Activated gamma-delta T cell treated with anti-CD3 and anti-CD28 coated beads, Interleukin-2, amount 50 U/mL, for 16 hours (primary cell): Measurements from ENCODE around the gene NRIP2.

Experiments used
- DNase-seq: peaks from one replicate; pipeline ENCODE4 v3.0.0-alpha.2; 2020; ENCODE audit warnings: low read depth

NRIP2 gene

DNA sequence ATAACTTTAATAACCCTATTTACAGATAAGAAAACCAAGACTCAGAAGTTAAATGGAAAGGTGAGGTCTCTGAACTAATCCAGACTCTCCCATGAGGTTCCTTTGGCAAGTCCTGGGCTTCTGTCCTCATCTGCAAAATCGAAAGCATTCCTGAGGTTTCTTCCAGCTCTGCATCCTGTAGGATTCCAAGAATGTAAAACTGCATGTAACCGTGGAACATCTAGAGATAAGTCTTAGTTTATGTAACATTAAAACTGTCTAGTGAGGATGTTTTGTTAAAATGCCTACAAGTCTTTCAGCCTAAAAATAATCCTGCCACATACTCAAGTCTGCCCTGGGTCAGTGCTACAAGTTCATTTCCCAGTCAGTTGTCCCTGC is 29.7 kb downstream of the NRIP2 start:
- no peak for DNase-seq

- DNase-seq: no peak
These were observed 30.3 kb downstream of the NRIP2 start for GRCh38 chr12:2804393-2805142.

DNA sequence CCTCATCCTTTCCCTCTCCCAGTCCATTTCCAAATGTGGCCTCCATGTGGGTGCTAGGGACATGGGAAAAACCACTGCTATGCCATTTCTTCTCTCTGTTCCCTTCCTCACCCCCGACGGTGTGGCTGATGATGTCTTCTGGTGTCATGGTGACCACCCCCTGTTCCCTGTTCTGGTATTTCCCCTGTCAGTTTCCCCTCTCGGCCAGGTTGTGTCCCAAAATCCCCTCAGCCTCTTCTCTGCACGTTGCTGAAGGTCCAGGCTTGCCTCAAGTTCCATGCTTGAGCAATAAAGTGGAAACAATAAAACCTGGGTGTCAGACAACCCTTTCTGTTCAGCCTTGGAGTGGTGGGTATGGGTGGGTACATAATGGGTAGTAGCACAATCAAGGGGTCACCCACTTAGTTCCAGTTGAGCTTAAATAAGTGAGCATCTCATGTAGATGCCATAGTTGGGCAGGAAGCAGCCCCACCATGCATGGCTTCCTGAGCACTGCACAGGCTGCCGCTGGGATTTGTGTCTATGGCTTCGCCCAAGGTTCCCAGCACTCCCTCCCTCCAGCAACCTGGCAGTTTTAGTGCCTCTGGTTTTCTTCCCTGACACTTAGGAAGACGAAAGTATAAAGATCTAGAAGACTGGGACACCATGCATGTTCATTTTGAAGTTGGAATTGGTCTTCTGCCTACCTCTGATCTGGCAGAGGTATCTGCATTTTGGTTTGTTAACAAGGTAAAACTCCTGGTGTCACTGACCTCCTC is 31.0 kb downstream of the NRIP2 start:
- no peak for DNase-seq

DNA sequence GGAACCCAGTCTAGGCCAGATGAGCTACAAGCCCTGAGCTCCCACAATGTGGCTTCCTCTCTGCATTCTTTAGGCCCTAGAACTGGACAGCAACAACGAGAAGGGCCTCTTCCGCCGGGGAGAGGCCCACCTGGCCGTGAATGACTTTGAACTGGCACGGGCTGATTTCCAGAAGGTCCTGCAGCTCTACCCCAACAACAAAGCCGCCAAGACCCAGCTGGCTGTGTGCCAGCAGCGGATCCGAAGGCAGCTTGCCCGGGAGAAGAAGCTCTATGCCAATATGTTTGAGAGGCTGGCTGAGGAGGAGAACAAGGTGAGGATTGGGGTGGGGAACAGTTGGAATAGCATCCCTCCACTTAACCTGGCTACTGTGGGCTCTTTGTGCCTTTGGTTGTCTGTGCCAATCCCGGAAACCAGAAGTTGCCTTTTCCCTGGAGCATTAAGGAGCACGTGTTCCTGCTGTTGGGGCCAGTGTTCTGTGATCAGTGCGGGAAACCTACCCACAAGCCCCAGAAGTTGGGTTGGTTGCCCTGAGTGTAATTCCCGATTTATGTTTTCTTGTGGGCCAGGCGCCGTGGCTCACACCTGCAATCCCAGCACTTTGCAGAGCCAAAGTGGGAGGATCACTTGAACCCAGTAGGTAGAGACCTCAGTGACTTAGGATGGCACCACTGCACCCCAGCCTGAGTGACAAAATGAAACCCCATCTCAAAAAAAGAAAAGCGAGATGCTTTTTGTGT is 33.6 kb downstream of the NRIP2 start:
- DNase-seq: no peak

- DNase-seq: no peak
These were observed 34.7 kb downstream of the NRIP2 start for GRCh38 chr12:2800046-2800570.

GRCh38 chr12:2797721-2798418 is 37.0 kb downstream of the NRIP2 start:
- DNase-seq: no peak

GRCh38 chr12:2796187-2796666 is 38.6 kb downstream of the NRIP2 start:
- no peak for DNase-seq

DNA sequence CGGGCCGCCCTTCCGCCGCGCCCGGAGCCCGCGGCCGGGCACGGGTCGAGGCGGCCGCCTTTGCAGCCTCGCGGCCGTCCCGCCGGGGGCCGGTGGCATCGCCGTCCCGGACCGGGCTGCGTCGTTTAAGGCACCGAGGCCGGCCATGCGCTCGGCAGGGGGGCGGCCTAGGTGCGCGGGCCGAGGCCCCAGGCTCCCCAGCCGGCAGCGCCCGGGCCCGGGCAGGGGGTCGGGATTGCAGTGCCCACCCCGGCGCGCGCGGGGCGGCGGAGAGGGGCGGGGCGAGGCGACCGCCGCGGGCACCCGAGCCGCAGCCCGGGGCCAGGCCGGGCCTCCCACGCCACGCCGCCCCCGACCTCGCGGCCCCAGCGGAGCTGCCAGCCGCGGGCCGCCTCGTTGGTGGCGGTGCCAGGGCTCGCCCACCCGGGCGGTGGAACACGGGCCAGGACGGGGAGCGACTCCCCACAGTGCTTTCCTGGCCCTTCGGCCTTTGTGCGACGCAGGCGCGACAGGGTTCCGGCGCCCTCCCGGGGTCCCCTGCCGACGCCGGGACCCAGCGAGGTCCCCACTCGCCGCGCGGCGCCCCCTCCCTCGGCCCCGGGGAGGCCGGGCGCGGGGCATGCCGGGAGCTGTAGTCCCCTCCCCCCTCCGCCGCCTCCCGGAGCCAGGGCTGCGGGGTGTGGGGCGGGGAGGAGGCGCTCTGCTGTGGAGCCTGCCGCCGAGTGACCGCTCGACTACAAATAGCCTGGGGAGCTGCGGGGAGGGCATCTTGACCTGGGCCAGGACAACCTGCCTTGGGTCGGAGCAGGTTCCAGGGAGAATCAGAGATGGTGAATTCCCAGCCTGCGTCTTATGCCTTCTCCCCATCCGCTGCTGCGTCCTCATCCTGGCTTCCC is 39.3 kb downstream of the NRIP2 start:
- peak; percentile 54 for DNase-seq

- peak; percentile 81 for DNase-seq
These were observed 40.0 kb downstream of the NRIP2 start, which contains the start of gene FKBP4 for GRCh38 chr12:2794736-2795289. Gene FKBP4, plus strand, starts transcription at chr12:2794970. Its CDS starts 170 bp downstream, at chr12:2795140.

DNA sequence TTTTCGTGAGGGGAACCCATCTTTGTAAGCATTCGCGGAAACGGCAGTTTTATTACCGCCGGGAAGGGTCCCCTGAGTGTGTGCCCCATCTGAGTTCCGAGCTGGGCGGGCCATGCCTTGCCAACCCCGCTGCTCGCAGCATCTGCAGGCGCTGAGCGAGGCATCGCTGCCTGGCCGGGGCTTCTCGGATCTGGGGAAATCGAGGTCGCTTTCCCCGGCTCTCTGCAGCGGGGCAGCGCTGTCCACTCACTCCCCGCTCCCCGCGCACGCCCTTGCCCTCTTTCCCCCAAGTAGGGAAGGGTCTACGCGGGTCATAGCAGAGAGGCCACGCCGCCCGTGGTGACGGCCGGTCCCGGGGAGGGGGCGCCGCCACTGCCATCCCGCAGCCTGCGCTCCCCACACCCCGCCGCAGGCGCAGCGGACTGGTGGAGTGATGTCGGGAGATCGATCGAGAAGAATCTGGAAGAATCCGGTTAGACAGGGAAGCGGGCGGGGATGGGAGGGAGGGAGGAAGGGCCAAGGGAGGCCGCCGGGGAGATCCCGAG is 40.6 kb downstream of the NRIP2 start:
- no peak for DNase-seq

GRCh38 chr12:2793561-2793960 is 41.3 kb downstream of the NRIP2 start:
- DNase-seq: no peak

DNA sequence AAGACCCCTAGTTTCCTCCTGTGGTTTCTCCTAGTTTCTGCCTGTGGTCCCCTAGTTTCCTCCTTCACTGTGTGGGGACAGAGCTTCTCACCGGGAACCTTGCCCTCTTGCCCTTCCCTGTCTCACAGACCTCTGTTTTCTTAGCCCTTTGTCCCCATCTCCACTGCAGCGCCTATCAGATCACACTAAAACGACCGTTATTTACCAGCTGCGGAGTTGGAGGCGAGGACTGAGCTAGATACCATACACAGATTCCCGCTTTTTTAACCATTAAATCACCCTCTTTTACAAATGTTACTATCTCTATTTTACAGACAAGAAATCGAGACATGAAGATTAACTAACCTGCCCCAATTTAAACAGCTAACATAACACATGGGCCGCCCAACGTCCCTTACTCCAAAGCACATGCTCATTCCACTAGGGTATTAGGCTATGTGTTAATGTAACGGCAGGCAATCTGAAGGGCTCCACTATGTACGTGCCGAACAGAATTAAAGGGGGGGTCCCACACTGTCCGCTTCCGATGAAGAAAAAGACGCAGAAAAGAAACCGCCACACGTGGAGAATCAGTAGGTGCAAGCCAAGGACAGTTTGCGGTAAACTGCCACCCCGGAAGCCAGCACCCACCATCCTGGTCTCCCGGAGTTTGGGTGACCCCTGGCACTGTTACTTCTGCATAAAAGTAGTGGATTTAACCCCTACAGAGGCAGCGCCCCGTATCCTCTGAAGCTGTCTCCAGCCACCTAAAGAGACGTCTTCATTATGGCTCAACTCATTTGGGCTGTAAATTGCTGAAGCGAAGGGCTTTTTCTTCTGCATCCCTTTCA is 41.9 kb downstream of the NRIP2 start:
- DNase-seq: no peak

DNA sequence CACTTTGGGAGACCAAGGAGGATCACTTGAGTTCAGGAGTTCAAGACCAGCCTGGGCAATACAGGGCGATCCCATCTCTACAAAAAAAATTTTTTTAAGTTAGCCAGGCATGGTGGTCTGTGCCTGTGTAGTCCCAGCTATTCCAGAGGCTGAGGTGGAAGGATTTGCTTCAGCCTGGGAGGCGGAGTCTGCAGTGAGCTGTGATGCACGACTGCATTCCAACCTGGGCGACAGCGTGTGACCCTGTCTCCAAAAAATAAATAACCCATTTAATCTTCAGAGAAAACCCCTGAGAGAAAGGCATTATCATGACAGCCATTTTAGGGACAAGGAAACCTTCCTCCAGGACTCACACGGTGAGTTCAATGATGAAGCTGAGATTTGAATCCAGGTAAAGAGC is 43.7 kb downstream of the NRIP2 start:
- DNase-seq: no peak

GRCh38 chr12:2785017-2785416 is 49.8 kb downstream of the NRIP2 start:
- no peak for DNase-seq

DNA sequence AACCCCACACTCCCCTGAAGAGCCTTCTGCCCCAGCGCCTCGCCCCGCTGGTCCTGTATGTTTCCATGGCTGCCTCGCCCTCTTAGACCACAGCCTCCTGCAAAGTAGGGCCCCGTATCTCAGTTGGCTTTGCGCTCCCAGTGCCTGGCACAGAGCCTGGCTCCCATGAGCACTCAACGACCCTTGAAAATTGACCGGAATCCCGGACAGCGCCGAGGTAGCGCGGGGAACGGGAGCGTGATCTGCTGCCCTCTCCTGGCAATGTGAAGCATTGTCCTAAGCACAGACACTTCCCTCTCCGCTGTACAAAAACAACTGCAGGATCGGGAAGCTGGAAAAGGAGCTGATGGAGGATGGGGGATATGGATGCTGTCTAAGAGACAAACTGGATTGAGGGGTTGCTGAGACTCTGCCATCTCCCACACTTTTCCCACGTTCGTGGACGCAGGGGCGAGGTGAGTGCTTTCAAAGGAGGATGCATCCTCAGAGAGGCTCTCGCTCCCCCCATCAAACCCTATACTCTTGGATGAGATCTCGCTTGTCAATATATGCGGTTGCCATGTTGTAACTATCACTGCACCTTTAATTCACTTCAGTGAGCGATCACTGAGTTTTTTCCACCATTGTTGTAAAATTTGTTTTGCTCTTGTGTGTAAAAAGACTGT is 50.8 kb downstream of the NRIP2 start:
- no peak for DNase-seq

DNA sequence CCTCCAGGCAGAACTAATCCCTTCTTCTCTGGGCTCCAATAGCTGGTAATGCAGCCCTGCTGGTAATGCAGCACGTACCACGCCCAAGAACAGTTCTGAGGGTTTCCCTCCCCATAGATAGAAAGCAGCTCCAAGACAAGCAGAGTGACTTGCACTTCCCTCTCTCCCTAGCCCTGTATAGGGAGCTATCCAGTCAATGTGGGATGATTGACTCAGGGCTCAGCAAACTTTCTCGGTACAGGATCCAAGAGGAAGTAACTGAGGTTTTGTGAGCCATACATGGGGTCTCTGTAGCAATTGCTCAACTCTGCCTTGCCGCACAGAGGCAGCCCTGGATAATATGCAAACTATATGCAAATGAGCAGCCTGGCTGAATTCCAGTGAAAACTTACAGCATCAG is 55.6 kb downstream of the NRIP2 start:
- DNase-seq: no peak

GRCh38 chr12:2776129-2776806 is 58.6 kb downstream of the NRIP2 start:
- no peak for DNase-seq

- no peak for DNase-seq
These were observed 59.4 kb downstream of the NRIP2 start for GRCh38 chr12:2775431-2775830.
